Loucy (cell line): ENCODE results near the gene ARRB2.

ENCODE experiments used
- CTCF ChIP-seq: fragments of 200-600 bp; sonication (generic); conservative IDR thresholded peaks from 2 replicates; pipeline ENCODE4 v1.5.1; 2014; ENCODE audit warnings: mild to moderate bottlenecking, antibody characterized with exemption, low read length
- EZH2phosphoT487 ChIP-seq: fragments of 200-600 bp; IDR thresholded peaks from 2 replicates; pipeline ENCODE4 v1.6.1; 2018; ENCODE audit warnings: antibody characterized with exemption, mild to moderate bottlenecking, moderate library complexity, borderline replicate concordance

- TF ChIP-seq CTCF (peak; percentile 48), EZH2phosphoT487 (no peak)
Measured at GRCh38 chr17:4733073-4733531, 22.7 kb downstream of the ARRB2 start.
